GDM1 (cell line): ENCODE data around the gene UFD1.

Experiments
- DNase-seq: peaks from one replicate; lab custom pipeline; 2025; lab: John Stamatoyannopoulos, UW

The UFD1 gene

DNA sequence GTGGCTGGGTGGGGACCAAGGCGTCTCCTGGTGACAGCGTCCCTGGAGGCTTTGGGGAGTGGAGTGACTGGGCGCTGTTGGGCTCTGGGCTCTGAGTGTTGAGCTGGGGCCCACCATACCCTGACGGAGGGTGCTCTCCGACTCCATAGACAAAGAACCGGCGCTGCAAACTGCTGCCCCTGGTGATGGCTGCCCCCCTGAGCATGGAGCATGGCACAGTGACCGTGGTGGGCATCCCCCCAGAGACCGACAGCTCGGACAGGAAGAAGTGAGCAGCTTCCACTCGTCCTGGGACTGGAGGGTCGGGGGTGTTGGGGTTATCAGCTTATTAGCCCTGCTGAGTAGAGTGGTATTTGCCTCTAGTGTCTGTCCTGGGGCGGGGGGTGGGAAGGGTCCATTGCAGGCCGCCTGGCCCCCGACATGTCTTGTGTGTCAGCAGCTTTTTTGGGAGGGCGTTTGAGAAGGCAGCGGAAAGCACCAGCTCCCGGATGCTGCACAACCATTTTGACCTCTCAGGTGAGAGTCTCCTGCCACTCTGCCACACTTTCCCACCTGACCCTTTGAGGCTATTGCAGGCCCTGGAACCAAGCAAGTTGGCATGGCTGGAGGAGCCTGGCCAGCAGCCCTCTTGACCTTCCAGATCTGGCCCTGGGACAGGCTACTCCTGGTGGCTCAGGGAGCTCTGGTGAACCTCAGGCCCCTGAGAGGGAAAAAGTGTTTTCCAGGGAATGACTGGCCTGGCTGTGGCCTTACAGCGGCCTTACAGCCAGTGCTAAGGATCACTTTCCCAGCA, 37.6 kb upstream of the UFD1 start:
- DNase-seq: no peak

DNA sequence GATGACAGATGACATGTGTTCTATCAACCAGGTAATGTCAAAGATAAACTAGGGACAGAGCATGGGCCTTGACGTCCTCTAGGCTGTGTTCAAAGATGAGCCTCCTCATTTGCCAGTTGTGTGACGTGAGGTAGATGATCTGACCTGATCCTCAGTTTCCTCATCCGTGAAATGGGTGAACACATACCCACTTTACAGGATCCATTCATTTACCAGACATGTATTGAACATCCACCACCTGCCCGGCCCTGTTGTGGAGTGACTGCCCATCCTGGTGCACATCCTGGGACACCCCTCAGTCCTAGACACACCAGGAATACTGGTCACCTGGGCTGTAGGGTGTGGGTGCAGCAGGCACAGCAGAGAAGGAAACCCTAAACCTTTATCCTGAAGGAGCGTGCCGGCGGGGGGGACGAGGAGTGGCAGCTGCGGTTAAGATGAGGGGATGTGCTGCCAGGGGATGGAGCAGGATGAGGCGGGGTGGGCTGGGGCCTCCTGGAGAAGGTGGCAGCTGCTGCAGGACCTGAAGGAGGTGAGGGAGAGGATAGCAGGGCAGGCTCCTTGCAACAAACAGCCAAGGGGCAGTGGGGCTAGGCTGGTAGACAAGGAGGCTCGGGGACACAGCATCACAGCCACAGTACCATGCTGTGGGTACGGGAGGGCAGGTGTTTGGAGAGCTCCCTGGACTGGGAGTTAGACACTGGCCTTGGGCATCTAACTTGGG, 36.8 kb upstream of the UFD1 start:
- no peak for DNase-seq

DNA sequence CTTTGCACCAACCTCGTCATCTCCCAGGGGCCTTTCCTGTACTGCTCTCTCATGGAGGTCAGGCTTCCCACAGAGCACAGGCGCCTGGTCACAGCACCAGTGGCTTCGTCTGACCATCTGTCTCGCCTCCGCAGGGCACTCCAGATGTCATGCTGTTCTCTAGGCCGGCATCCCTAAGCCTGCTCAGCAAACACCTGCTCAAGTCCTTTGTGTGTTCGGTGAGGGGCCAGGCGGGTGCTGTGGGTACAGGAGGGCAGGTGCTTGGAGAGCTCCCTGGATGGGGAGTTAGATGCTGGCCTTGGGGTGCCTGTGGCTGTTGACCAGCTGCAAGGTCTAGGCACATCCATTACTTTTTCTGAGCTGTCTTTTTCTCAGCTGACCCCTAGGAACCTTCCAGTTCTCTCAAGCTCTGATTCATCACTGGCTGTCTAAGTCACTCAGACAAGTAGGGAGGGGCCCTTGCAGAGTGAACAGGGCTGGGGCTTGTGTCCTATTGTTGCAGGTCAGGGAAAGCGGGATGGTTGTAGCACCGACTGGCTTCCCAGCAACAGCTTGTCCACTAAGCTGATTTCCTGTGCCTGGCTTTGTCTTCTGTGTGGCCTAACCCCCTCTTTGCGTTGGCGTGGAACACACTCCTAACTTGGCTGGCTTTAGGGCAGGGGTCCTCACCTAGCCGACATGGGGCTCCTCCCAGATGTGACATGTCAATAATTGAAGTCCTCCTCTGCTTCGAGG, 36.0 kb upstream of the UFD1 start:
- DNase-seq: no peak

DNA sequence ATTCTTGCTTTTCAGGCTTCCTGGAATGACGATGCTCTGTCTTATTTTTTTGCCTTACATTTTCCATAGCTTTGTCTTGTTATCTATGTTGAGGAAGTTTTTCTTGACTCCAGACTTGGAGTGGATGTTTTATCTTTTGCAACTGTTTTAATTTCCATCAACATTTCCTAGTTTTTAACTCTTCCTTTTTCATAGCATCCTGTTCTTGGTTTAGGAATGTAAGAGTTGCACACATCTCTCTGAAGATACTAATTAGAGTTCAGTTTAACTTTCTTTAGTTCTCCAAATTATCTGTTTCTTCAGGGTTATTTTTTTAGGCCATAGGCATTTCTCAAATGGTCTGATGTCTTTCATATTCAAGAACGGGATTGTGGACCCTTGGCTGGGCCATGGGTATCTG, 34.8 kb upstream of the UFD1 start:
- no peak for DNase-seq

DNA sequence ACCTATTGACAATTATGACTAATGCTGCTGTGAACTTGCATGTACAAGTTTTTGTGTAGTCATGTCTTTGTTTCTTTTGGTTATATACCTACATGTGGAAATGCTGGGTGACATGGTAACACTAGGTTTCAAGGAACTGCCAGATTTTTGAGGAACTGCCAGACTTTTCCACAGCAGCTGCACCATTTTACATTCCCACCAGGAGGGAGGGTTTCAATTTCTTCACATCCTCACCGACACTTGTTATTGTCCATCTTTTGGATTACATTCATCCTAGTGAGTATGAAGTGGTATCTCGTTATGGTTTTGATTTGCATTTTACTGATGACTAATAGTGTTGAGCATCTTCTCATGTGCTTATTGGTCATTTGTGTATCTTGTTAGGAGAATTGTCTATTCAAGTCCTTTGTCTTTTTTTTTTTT, 31.9 kb upstream of the UFD1 start:
- DNase-seq: no peak

DNA sequence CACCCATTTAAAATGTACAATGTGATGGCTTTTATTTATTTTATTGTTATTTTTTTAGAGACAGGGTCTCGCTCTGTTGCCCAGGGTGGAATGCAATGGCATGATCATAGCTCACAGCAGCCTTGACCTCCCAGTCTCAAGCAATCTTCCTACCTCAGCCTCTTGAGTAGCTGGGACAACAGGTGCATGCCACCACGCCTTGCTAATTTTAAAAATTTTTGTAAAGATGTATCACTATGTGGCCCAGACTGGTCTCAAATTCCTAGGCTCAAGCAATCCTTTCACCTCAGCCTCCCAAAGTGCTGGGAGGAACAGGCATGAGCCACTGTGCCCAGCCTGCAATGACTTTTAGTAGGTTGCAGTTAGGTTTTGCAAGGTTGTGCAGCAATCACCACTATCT, 30.9 kb upstream of the UFD1 start:
- DNase-seq: no peak

DNA sequence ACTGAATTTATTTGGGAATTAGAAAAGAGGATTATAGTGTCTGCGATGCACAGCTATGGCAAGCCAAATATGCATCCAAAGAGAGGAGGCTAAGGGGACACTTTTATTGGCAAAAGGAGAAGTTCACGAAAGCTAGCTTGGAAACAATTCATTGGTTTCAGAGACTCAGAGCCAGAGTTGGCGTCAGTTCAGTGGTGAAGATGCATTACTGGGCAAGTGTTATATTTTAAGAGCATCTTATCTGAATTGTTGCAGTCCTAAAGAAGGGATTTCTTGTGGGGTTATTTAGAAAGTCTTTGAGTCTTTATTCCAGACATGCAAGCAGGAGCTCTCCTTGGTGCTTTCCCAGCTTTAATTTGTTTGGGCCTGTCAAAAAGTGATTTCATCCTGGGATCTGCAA, 30.2 kb upstream of the UFD1 start:
- DNase-seq: no peak

DNA sequence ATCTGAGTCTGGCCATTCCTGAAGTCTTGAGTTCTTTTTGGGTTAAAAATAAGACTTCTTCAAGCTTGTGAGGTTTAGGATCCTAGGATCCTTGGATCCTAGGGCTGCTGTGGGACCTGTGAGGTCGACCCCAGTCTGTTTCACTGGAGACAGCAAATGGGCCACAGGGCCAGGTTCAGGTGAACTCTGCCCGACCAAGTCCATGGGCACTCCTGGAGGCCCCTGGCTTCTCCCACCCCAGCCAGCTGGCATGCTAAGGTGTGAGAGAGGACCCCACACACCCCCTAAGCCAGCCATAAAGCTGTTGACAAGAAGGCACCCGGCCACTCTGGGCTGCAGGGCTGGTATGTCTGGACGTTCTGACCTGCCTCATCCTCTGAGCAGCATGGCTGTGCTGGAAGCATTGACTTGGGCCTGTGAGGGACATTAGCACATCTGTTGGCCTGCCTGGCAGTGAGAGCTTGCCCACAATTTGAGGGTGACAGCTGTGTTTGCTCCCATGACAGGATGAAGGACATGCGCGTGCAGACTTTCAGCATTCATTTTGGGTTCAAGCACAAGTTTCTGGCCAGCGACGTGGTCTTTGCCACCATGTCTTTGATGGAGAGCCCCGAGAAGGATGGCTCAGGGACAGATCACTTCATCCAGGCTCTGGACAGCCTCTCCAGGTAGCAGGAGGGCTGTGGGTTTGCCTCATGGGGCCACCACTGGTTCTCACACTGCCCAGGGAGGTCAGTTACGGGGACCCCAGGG, 29.2 kb upstream of the UFD1 start:
- no peak for DNase-seq

DNA sequence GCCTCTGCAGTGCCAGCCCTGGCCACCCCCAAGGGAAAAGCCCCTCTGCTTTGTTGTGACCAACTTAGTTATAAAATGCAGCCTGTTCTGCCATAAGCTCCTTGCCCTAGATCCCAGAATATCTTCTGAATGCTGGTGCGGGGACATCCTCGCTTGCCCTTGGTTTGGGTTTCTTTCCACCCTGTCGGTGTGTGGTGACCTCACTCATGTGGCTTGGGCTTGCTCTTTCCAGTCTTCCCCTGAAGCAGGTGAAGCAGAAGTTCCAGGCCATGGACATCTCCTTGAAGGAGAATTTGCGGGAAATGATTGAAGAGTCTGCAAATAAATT, 28.5 kb upstream of the UFD1 start:
- DNase-seq: no peak

DNA sequence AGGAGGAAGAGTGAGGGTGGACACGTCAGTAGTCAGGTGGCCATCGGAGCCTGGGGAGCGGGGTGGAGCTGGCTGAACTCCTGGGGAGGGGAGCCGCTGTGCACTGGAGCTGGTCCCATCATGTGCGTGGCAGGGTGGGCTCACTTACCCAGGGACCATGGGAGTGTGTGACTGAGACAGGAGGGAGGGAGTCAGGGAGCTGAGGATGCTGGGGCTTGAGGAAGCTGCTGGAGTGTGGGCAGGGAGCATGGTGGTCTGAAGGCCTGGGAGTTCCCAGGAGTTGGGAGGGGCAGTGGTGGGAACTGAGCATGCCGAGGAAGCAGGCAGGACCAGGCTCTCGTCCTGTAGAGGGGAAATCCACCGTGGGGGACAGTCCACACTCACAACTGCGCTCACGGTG, 27.2 kb upstream of the UFD1 start:
- DNase-seq: no peak

DNA sequence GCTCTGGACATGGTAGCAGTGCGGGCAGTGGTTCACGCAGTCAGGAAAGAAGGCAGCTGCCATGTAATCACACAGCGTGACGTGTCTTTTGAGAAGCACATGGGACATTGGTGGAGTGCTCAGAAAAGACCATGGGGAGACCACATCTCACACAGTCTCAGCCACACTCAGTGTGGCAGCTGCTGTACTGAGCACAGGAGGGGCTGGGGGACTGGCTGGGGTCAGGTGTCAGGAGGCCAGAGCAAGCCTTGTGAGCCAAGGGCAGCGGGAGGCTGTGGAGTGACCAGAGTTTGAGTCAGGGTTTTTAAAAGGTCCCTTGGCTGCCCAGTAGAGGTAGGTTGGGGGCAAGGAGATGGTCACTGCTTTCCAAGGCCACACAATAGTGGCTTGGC, 26.7 kb upstream of the UFD1 start:
- no peak for DNase-seq

DNA sequence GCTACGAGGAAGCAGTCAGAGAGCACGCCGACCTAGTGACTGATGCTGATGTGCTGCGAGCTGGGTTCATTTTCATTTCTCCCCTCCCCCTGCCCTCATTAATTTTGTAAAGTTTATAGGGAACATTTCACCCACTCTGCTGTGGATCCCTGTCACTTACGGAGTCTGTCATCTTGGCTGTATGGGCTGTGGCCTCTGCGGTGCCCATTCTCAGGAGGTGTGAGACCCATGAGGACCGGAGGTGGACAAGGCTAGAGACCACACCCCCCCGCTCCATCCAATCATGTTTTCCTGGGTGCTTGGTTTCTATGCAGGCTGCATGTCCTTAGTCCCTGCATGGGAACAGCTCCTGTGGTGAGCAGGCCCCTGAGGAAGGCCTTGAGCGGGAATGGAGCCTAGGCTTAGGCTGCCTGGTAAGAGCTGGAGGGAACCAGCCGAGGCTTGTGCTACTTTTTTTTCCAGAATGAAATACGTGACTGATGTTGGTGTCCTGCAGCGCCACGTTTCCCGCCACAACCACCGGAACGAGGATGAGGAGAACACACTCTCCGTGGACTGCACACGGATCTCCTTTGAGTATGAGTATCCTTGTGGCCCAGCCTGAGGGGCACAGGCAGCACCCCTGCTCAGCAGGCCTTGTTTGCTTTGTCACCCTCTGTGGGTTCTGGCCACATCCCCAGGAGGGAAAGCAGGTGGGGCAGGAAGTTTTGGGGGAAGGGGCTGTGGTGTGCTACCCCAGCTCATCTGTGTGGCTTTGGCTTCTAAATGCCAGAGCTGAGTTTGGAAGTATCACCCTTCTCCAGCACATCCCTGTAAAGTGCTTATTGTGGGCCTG, 26.1 kb upstream of the UFD1 start:
- DNase-seq: no peak

DNA sequence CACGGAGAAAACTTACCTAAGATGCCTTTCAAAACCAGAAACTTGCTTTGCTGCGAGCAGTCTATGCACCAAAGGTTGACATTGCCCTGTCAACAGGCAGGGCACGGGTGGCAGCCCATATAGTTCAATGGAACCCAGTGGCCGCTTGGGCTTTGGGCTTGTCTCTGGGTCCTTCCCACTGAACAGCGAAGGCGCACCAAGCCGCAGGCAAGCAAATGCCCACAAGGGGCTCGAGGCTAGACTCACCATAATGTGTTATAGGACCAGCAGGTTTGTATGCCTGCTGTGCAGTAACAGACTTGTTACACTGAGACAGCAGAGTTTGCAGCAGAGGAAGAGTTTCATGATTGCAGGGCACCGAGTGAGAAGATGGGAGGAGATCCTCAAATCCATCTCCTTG, 24.9 kb upstream of the UFD1 start:
- no peak for DNase-seq

DNA sequence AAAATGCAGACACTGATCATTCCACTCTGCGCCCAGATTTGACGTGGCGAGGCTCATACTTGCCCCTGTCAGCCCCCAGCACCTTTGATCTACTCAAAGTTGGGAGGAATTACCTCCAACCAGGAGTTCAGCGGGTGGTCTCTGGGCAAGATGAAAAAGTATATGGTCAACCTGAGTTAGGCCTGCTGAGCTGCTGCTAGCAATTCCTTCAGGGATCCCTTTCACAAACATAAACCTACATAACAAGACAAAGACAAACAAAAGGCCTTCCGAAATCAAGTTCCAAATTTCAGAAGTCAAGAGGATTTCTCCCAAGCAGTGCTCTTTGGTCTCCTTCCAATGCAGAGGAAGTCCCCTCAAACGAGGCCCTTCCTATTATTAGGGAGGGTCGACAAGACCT, 24.4 kb upstream of the UFD1 start:
- no peak for DNase-seq

DNA sequence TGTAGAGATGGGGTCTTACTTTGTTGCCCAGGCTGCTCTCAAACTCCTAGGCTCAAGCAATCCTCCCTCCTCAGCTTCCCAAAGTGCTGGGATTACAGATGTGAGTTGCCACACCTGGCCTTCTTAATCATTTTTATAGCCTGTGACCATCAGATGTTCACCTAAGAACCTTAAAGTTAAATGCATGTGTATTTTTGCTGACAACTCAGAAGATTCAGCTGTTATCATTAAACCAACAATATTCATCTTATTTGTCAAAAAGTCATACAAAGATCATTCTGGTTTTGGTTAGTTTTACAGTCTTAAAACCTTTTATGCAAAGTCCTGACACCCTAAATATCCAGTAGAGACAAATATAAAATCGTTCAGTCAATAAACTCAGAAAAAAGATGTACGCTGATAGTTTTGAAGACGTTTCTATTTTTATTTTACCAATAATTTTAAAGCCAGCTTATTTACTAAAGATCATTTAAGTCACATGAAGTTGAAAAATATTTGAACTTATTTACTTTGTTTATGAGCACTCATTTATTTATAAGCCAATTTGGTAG, 23.0 kb upstream of the UFD1 start:
- DNase-seq: no peak

DNA sequence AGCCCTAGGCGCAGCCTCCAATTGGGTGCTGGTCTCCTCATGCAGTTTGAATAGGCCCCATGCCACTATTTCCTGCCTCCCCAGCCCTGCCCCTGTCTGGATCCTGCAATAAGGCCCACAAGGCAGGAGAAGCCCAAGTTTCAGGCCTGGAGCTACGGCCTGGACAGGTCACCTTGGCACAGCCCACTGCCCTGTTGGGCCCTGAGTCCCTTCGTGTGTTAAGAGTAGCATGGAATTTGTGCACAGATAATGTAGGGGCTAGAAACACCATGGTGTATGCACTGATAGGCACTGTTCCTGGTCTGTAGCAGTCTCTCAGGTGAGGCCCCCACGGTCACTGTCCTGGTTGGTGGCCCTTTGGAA, 20.9 kb upstream of the UFD1 start:
- no peak for DNase-seq

DNA sequence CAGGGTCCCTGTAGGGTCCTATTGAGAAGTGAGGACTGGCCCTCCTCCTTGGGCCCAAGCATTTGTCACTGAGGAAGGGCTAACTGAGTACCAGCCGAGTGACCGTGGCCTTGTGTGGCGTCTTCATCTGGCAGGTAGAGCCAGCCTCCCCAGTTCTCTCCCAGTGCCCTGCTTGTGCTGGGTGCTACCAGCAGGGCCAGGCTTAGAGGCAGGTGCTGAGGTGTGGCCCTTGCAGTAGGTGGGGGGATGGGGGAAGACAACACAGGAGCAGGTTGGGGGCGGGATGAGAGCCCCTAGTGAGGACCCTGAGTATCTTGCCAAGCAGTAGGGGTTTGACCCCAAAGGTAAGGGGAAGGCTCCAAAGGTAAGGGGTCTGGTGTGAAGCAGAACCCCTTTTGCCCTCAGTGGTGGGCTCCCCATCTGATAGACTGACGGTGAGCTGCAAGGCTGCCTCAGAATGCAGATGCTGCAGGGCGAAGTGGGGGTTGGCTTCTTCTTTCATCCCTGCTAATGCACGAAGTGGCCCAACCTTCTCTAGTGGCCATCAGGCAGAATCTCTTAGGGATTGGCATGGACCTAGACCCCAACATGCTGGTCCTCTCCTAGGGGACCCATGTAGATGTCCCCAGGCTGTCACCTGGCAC, 20.4 kb upstream of the UFD1 start:
- DNase-seq: no peak

DNA sequence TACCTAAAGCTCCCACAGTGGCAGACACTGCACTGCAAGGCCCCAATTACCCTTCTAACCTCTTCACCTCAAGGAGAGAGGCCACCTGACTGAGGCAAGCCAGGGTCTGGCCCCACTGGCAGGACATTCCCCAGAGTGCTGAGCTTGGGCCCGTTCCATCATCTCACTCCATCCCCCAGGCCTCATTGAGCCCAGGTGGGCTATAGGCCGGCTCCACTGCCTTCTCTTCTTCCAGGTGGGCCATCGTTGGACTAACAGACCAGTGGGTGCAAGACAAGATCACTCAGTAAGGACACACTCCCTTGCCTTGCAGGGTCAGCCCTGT, 19.8 kb upstream of the UFD1 start:
- no peak for DNase-seq

DNA sequence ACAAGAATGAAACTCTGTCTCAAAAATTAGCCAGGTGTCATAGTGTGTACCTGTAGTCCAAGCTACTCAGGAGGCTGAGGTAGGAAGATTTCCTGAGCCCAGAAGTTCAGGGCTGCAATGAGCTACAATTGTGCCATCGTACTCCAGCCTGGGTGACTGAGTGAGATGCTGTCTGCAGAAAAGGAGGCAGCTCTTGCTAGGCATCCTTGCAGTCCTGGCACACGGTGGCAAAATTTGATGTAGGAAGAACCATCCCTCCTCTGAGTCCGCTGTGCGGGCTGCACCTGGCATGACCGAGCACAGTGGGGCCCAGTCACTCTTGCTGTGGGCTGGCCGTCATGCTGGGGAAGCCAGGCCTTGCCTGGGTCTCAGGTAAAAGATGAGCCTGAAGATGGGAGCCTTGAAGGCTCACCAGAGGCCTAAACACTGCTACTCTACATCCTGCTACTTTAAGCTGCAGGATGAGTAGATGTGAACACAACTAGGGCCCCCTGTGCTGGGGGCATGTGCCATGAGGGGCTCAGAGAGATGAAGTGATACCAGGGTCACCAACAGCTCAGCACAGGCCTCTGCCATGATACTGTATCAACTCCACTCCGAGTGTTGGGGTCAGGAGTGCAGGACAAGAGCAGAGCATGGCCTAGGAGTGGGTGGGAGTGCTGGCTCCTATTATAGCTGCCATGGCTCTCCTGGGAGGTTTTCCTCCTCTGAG, 19.3 kb upstream of the UFD1 start:
- no peak for DNase-seq

DNA sequence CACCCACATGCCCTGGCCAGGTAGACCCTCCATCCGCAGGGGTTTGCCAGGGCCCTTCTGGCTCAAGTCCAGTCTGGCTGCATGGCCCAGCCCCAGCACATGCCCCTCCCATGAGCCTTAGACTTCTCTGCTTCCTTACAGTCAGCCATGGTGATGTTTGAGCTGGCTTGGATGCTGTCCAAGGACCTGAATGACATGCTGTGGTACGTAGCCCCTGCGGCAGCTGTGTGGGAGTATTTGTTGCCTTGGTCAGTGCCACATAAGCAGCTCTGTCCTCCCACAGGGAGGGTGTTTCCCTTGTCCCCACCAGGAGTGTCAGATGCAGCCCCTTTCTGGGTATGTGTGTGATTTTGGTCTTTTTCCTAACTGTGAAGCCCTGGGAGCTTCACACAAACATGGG, 18.3 kb upstream of the UFD1 start:
- no peak for DNase-seq

DNA sequence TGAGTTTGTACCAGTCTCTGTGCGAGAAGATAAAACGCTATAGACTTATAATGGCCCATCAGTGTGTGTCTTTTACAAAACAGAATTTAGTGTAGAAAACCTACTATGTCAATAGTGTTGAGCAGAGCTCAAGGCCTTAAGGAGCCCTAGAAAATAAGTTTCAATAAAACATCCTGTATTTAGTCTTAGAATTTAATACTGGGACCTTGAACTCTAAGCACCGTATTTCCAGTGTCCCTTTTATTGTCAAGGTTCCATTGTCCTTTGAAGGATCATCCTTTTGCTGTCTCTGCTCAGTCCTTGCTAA, 17.3 kb upstream of the UFD1 start:
- DNase-seq: no peak
